HG02973 (cell line): ENCODE measurements around the gene FREM2.

Experiments
- ATAC-seq: cut with Tn5 transposase; IDR thresholded peaks from one replicate; pipeline ENCODE4 v1.9.1; 2021; ENCODE audit warnings: moderate library complexity; ENCODE audit not compliant: unreplicated experiment

Gene FREM2

DNA sequence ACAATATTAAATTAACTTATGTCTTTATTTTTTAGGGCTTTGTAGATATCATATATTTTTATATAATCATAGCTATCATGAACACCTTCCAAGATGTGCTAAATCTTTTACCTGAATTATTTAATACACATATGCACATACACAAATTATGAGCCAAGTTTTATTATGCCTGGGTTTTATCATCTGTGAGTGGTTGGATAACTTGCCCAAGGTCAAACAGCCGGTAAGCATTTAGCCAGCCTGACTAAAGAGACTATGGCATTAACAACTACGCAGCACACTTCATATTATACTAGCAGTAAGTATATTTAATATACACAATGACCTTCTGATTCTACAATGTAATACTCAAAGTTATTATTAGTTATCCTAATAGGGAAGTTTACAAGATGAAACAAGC lies 132.7 kb downstream of the FREM2 start:
- ATAC-seq = no peak

DNA sequence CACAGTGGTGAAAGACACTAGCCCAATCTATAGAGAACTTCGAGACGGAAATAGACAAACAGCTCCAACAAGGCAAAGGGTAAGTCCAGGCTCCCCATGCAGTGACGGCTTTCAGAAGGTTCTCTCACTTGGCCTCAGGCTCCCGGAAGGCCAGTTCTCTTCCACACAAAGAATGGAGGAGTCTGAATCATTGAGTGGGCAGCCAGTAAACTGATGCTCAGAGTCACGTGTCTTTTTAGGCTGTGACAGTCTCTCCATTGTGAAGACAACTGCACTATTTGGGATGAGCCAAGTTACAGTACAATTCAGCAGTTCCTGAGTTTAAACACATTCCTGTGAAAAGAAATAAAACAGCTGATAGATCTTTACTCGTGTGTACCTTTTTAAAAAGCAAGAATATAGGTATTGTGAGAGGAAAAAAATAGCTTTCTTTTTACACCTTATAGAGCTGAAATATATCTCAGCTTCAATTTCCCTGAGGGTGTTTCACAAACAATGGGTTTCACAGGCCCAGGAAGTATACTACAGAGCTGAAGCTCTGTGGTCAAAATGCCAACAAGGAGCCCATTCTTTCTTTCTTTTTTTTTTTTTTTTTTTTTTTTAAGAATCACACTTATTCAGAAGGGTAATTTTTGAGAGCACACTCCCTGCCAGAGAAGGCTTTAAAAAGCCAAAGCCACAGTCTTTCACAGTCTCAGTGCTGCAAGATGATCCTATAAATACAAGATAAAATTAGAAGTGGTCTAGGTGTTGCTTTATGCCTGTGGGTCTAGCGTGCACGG lies 135.1 kb downstream of the FREM2 start:
- ATAC-seq = no peak

DNA sequence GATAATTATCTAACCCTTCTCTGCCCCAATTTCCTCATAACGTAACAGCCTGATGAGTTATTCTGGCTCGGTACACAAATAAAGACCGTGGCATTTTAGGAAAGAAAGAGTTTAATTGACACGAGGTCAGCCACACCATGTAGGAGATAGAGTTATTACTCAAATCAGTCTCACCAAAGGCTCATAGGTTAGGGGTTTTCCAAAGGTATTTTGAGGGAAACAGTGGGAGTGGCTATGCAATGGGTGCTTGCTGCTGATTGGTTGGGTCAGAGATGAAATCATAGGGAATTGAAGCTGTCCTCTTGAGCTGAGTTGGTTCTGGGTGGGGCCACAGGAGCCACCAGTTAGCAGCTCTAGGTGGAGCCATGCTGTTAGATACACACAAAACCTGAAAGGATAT lies 137.5 kb downstream of the FREM2 start:
- ATAC-seq = no peak

DNA sequence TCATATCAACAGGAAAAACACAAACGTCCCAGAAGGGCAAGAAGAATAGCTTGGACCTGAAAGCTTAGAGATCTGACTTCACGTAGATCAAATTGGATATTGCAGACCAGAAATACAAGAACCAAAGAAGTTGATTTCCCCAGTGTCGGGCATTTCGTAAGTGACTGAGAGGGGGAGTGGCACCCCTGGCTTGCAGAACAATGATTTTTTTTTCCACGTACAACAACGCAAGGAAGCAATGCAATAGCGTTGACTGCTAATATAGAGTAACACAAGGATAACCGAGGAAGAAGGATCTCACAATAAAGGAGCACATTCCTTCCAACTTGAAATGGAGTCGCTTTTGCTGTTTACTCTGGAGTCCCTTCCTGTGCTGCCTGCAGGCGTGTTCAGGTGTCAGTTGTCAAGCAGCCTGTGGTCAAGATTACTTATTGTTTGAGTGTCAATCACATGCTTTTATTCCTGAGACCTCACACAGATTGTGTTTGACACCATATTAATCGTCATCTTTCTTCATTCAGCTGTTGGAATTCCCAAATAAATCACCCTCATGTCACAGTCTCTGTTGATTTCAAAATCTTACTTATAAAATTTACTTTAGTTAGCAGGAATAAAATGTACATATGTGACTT lies 139.4 kb downstream of the FREM2 start:
- ATAC-seq = no peak

DNA sequence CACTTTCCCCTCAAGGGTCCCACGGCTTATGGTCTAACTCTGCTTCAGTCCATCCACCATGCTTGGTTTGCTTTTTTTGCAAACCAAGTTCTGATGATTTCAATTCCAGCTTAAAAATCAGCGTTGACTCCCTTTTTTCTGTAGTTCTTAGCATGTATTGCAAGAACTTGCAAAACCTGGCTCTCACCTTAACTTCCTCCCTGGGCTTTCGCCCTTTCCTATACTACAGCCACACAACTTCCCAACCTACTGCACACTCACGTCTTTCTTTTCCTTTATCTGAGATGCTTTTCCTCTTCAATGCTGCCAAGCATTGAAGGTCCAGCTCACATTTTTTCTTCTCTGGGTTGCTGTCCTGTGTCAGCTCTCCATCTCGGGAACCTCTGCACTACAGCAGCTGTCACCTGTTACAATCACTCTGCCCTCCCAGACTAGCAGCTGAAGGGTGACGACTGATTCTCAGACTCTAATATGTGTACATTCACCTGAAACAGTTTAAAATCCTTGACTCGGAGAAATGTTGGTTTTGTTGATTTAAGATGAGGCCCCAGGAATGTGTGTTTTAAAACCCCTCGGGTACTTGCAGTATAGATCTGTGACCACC lies 143.7 kb downstream of the FREM2 start:
- no peak for ATAC-seq

DNA sequence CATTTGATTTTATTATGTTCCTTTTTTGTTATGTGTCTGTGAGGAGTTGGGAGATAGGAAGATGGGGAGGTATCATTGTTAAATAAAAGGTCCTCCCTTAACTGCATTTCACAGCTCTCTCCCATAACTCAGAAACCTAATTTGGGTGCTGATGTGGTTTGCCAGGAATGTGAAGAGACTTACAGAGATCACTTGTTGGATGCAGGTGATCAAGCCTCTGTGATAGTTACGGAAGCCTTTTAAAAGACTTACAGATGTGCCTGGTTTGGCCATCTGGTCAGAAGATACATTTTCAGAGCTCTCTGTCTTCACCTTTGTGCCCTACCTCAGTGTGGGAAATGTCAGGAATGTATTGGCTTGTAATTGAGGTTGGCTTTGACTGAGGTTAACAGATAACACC lies 157.7 kb downstream of the FREM2 start:
- no peak for ATAC-seq

DNA sequence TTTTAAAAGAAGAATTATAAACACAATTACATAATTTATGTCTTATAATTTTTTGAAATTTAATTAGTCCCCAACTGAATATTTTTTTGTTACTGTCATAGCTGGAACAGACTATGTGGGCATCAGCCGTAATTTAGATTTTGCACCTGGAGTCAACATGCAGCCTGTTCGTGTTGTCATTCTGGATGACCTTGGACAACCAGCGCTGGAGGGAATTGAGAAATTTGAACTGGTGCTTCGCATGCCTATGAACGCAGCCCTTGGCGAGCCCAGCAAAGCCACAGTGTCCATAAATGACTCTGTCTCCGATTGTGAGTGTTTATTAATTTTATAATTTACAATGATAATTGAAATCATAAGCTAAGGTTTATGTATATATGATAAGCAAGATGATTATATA lies 161.5 kb downstream of the FREM2 start:
- ATAC-seq = no peak

DNA sequence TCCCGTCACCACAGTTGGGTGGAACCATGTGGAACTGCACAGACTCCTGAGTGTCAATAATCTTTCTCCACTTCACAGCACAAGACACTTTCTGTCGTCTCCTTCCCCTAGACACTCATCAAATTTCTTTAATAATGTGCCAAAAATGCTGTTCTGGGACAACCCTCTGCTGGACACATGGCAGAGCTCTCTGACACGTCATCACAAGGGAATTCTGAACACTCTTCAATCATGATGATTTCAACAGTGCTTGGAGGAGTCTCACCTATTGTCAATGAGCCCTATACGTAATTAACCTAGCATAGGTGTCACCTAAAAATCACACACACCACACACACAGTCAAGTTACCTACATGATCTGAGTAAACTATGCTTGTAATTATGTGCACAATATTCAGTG lies 162.4 kb downstream of the FREM2 start:
- no peak for ATAC-seq

DNA sequence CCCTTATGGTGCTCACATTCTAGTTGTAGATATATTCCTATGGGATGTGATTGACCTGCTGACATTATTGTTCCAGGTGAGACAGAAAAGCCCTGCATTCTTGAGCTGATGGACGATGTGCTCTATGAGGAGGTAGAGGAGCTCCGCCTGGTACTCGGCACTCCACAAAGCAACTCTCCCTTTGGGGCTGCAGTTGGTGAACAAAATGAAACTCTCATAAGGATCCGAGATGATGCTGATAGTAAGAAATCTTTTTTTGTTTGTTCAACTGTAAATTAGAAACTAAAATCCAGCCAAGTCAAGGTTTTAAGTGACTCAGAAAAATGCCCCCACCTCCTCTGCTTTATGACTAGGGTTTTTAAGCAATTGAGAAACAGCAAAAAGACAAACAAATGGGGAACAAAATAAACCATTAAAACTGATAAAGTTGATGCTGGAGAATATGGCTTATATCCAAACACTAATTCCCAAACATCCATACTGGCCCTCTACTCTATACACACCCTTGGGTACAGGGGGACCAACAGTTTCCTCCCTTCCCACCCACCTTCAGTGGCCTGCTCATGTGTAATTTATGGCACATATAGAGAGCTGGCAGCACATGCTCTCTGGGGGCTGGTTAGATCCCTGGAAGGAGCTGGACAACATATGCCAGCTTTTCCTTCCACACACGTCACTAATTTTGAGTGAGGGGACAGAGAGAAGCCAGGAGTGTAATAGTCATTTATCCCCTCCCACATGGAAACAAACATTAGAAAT lies 164.2 kb downstream of the FREM2 start:
- no peak for ATAC-seq

DNA sequence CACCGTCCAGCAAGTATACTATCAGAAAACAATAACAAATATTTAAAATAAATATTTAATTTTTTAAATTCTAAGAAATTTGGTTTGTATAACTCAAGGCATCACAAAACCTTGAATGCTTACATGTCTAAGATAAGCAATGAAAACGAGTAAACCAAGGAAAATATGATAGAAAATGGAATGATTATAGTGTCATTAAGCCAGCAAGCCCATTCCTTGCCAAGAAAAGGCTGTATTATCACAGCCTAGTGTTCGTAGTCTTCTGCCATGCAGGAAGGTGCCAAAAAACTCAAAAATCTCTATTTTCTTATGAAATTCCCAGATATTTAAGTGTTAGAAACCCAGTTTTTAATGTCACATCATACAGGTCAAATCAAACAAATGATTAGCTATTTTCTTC lies 167.3 kb downstream of the FREM2 start:
- no peak for ATAC-seq

DNA sequence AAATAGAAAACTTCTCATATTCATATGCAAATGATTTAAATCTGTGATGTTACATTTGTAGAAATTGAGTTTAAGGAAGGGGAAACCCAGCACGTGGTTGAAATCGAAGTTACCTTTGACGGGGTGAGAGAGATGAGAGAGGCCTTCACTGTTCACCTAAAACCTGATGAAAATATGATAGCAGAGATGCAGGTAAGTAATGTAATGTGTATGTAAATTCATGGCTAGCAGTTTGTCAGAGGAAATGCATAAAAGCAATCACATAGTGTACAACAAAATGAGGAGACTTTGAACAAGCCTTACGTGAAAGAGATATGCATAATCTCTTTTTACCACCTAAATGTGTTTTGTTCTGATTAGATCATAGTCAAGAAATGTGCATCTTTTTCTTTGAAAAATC lies 169.2 kb downstream of the FREM2 start:
- no peak for ATAC-seq

DNA sequence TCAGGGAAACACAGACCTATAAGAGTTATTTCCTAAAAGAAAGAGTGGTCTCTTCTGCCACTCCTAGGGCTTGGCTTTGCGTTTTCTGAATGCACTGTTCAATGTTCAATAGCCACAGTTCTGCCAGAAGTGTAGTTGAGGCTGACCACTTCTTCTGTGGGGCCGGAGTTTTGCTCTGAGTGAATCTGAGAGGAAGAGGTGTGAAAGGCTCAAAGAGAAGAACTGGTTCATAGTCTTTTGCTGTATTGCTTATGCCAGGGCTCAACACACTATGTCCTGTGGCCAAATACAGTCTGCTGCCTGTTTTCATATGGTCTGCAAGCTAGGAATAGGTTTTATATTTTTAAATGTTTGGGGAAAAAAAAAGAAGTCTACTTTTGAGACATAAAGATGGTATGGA lies 175.6 kb downstream of the FREM2 start:
- ATAC-seq = no peak

DNA sequence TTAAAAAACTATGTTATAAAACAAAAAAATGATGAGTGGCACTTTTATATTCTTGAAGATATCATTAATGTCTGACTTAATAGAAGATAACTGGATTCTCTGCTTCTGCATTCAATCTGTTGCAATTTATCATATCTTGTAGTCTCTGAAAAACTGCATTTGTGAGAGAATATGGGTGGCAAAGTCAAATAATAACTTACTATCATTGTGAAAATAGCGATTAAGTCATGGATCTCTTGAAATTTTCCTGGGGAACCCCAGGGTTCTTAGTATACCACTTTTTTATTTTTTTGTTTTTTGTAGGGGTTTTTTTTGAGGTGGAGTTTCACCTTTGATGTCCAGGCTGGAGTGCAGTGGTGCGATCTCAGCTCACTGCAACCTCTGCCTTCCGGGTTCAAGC lies 176.7 kb downstream of the FREM2 start:
- ATAC-seq = no peak

DNA sequence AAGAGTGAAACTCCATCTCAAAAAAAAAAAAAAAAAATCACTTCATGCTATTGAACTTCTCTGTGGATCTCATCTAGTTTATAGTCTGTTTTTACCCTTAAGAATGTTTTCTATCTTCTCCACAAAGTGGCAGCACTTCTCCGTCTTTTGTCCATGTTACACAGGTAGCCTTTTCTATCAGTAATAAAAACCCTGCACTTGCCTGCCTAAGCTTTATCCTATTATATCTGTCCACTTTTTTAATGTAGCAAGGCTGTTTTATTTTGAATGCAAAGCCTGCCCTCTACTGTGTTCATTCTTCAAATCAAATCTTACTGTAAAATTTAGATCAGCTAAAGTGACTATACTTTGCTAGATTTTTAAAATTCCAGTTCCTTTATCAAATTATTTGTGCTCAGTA lies 179.8 kb downstream of the FREM2 start:
- no peak for ATAC-seq

DNA sequence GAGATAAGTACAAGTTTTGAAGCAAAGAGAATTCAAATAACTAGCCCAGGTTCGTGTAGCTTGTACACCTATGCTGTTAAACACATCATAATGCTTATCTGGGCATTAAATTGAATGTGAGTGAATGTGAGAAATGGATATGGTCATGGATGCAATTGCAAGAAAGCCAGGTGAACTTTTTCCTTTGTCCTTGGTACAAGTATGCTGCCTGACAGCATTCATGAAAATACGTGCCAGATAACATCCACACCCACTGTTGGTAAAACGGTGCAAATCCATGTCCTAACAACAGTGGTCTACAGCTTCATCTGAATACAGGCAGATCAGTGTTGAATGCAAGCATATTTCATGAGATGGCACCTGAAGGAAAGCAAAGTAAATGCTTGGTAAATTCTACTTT lies 181.5 kb downstream of the FREM2 start:
- ATAC-seq = no peak

DNA sequence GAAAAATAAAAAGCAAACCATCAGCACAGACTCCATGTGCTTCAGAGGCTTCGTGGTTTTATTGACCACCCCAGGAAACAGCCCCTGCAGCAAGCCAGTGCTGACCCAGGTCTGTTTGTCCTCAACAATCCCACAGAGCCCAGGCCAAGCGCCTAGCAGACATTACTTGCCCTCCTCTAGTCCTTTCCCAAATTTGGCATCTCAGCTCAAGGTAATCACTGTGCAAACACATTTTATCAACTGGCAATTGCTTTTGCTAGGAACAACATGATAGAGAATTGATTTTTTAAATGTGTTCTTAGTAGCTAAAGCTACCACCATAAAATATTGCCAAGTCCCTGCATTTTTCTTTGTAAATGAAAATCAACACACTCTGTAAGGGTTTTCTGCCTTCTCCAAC lies 182.0 kb downstream of the FREM2 start:
- ATAC-seq = no peak

DNA sequence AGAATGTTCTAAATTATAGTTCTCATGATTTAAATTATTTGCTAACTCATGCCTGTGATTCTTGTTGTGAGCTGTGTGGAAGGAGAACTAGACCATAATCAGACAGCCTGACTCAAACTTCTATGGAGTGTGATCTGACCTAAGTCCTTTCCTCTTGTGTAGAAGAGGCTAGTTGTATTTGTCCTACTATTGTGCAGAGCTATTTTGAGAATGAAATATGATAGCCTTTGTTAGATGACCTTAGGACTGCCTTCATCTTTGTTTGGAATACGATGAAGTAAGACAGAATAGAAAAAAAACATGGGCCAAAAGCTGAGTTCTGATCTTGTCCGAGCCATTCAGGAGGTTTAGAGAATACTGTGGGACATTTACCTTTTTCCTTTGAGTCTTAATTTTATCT lies 184.4 kb downstream of the FREM2 start:
- no peak for ATAC-seq

DNA sequence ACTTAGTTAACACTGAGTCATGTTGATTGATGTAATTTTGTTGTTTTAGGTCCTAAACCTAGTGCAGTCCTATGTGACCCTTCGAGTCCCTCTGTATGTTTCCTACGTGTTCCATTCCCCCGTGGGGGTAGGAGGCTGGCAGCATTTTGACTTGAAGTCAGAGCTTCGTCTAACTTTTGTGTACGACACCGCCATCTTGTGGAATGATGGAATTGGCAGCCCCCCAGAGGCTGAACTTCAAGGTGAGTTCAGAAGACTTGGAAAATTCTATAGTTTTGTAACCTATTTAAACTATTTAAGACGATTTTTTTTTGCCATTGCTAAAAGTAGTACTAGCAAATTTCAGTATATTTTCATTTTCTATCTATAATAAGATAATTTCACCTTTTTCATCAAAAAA lies 185.8 kb downstream of the FREM2 start:
- ATAC-seq = peak; percentile 71

DNA sequence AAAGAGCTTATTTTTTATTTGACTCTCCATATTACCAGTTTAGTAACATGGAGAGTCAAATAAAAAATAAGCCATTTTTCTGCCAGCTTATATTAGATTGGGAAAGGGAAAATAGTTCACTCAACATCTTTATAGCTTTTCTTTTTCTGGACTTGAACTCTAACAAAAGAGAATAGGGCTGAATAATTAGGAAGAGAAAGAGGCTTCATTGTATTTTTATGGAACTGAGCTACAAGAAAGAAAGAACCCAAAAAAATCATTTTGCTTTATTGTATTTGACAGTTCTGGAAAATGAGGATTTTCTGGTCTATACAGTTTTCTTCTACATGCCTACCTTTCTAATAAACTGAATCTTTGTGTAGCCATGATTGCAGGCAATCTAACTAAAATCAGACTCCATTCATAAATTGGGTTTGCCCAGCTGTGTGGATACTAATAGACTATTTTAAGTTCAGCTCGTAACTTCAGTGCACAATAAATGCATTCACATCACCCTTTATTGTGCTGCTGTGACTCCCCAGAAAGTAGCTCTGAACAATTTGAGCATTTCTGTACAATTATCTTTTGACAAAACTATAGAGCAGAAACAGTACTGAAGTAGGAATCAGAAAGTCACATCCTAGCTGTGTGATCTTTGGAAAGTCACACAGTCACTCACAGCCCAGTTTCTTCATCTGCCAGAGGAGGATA lies 188.5 kb downstream of the FREM2 start:
- no peak for ATAC-seq

DNA sequence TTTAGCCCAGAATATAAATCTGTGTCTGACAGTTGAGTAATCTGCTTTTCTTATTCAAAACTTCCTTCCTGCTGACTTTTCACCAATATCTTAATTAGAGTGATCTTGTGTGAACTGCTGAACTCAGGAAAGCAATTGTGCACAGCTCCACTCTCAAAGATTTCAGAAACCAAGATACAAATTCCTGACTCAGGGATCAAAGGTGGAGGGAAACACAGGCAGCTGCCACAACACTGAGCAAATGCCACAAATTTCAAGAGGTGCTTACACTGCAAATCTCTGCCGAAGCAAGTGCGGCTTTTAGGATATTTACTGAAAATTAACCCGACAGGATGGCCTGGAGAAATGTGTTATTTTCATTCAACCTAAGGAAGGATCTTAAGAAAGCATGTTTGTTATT lies 192.4 kb downstream of the FREM2 start:
- ATAC-seq = no peak

DNA sequence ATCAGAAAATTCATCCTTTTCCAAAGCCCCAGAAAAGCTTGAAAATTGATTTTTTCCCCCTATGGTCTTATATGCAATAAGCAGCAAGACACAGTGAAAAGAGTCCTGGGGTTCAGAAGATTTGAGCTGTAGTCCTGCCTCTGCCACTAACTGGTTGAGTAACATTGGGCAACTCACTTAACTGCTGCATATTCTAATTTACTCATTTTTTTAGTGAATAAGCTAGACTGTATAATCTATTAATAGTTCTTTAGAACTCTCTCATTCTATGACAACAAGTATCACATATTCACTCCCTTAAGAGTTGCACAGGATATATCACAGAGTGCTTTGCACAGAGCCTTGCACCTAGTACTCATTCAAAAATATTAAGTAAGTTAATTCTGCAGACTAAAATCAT lies 192.9 kb downstream of the FREM2 start:
- ATAC-seq = no peak
